NCI-H2029 (cell line): ENCODE results near the gene CDC42BPA.
A peak's percentile ranks its signal among the peaks of the same experiment; 100 is the strongest.

Source experiments
- DNase-seq: peaks from one replicate; lab custom pipeline; 2025; lab: John Stamatoyannopoulos, UW

The CDC42BPA gene

DNA sequence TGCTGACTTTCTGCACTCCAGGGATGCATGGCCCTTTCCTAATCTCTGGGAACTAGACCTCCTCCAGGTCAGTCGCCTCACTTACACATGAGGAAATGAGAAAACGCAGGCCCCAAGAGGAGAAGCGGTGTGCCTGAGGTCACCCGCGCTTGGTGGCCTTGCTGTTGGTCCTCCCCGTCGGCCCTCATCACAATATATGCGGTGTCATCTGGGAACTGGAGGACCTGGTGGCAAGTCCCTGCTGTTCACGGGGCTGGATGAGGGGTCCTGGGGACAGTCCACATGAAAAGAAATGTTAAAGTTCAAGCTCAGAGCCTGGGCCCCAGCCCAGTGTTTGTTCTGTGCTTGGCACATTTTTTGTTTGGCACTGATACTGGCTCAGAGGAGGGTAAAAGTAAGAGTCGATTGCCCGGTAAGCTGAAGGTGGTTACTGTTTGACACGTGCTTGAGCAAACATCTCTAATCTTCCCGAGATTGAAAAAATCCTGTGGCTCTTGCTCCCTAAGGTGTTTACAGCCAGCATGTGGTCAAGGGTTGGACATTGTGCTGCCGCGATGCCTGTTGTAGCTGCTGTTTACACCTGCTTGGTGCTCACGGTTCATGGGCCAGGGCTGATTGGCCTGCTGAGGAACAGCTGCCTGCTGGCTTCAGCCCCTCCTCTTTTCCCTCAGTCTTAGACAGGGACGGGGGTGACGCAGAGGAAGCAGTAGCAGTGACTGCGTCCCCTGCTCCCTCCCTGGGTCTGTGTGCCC lies 373.0 kb downstream of the CDC42BPA start:
- peak; percentile 35 for DNase-seq

DNA sequence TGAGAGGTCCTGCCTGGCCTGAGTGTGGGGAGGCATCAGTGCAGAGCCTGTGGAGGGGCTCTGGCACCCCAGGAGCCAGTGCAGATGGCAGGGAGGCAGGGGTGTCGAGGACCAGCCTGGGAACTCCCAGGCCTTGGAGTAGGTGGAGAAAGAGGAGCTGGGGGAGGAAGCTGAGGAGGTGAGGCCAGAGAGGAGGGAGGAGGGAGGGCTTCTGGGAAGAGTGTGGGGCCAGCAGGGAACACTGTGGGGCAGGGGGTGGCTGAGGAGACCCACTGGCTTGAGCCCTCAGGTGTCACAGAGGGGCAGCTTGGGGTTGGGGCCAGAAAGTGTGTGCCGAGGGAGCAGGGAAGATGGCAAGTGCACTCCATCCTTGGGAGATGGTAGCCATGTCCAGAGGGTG lies 374.4 kb downstream of the CDC42BPA start:
- DNase-seq, result no peak

DNA sequence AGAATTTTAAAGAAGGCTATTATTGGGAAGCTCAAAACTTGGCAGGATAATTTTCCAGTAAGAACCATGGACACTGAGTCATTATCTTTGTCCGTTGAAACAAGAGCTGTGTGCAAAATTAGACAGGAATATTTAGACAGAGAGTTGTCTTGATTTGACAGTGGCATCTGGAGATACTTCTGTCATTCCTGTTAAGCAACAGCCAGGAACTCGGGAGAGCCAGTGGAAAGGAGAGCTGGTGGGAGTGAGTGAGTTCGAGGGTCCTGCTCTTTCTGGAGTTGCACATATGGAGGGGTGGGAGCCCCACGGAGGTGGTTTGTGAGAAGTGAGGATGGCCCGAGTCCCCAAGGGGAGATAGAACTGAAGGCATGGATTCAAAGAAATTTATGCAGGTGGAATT lies 375.1 kb downstream of the CDC42BPA start:
- no peak for DNase-seq

DNA sequence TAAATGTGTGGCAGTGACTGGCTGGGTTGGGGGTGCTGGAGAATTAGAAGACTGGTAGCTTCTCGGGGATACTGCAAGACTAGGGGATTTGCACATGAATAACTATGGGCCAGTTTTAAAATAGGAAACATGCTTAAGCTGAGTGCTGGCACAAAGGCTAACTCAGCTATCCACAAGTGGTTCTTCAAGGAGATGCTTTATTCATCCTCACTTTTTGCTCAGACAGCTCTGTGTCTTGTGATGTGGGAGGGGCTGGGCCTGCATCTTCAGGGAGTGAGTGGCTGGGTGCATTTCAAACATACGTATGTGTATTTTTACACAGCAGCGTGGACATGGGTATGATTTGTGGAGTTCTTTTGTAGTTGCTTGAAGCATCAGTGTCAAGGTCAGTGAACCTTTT lies 375.9 kb downstream of the CDC42BPA start:
- no peak for DNase-seq

DNA sequence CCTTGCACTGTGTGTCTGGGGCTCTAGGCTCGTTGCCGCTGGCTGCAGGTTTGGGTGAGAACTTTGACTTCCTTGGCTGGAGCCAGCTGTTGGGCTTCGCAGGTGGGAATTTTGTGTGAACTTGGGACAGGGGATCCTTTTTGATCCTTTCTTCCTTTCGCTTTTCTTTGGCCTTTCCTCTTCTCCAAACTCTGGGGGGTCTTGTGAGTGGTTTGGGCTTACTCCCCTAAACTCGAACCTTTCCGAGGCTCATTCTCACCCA lies 377.6 kb downstream of the CDC42BPA start:
- no peak for DNase-seq

DNA sequence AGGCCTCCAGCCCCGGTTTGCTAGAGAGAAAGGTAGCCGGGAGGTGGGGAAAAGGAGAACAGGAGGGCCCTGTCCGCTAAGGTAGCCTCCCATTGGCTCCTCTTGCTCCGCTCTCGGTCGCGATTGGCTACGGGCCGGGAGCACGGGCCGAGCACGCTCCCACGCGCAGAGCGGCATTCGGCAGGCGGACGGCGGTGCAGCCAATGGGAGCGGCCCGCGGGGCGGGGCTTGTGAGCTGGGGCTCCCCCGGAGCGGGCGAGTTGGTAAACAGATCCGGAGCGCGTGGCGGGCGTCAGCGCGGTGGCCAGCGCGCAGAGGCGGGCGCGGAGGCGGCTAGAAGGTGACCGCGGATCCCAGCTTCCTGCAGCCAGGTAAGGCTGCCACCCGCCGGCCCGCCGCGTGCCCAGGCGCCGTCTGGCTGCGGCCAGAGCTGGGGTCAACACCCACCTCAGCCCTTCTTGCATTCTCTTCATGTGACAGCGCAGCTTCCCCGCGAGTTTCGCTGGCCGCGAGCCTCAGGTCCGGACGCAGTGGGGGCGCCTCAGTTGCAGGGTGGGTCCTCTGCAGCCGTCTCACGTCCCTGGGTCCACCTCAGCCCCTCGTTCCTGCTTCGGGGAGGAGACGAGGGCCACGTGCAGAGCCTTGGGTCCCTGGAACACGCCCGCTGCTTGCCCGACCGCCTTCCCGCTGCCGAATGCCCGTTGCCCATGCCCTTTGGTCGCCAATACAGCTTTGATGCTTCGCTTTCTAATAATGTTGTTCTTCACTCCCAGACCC lies 378.1 kb downstream of the CDC42BPA start, which contains the start of gene COQ8A:
Gene COQ8A (plus strand): TSS at position 266 of the 777 bp plus-strand sequence. CDS start 21,092 bp downstream, outside the sequence.
- peak; percentile 98 for DNase-seq
